Neural progenitor cell (in vitro differentiated cells): ENCODE data around the gene CD248. TPM values are rescaled to one million over a fixed set of nuclear protein-coding genes. Genes with fewer than 3 reads are reported as not detected.

Experiments
- DNase-seq: peaks from one replicate; pipeline ENCODE4 v3.0.0-alpha.2; 2016; ENCODE audit warnings: low spot score
- H2AFZ ChIP-seq: fragments of 200-600 bp; sonication (generic); replicated peaks from 2 replicates; pipeline ENCODE4 v1.6.1; 2016; ENCODE audit warnings: antibody characterized with exemption
- H3F3A ChIP-seq: fragments of 200-600 bp; sonication (generic); 2 replicates; pipeline ENCODE4 v1.6.1; 2016; ENCODE audit warnings: antibody characterized with exemption, low read depth
- H3K27ac ChIP-seq: fragments of 200-600 bp; sonication (generic); 2 replicates; pipeline ENCODE4 v1.5.1; 2016; ENCODE audit warnings: mild to moderate bottlenecking
- H3K27me3 ChIP-seq: fragments of 200-600 bp; sonication (generic); 2 replicates; pipeline ENCODE4 v1.6.1; 2016; ENCODE audit warnings: mild to moderate bottlenecking, moderate library complexity
- H3K36me3 ChIP-seq: fragments of 200-600 bp; sonication (generic); 2 replicates; pipeline ENCODE4 v1.5.1; 2016
- H3K4me1 ChIP-seq: fragments of 200-600 bp; sonication (generic); 2 replicates; pipeline ENCODE4 v1.6.1; 2016; ENCODE audit warnings: mixed run types
- H3K4me2 ChIP-seq: fragments of 200-600 bp; sonication (generic); 2 replicates; pipeline ENCODE4 v1.6.1; 2016
- H3K4me3 ChIP-seq: fragments of 200-600 bp; sonication (generic); 2 replicates; pipeline ENCODE4 v1.5.1; 2016
- H3K79me2 ChIP-seq: fragments of 200-600 bp; sonication (generic); 2 replicates; pipeline ENCODE4 v1.6.1; 2016; ENCODE audit warnings: low read depth
- H3K9ac ChIP-seq: fragments of 200-600 bp; sonication (generic); 2 replicates; pipeline ENCODE4 v1.6.1; 2016
- H3K9me3 ChIP-seq: fragments of 200-600 bp; sonication (generic); 2 replicates; pipeline ENCODE4 v1.5.1; 2016; ENCODE audit warnings: low read depth
- H4K20me1 ChIP-seq: fragments of 200-600 bp; sonication (generic); 2 replicates; pipeline ENCODE4 v1.6.1; 2016; ENCODE audit warnings: low read depth
- H3K27ac Mint-ChIP-seq: 3 replicates; pipeline ENCODE4 v1.8.0; 2021; ENCODE audit warnings: mixed read lengths
- H3K27me3 Mint-ChIP-seq: 2 replicates; pipeline ENCODE4 v1.8.0; 2022; ENCODE audit warnings: low read depth, mild to moderate bottlenecking, inconsistent platforms, moderate library complexity, mixed read lengths; ENCODE audit not compliant: insufficient read depth
- H3K36me3 Mint-ChIP-seq: 3 replicates; pipeline ENCODE4 v1.8.0; 2021; ENCODE audit warnings: mixed read lengths
- H3K4me1 Mint-ChIP-seq: 3 replicates; pipeline ENCODE4 v1.8.0; 2021; ENCODE audit warnings: mixed read lengths
- H3K4me3 Mint-ChIP-seq: 3 replicates; pipeline ENCODE4 v1.8.0; 2021; ENCODE audit warnings: mild to moderate bottlenecking, moderate library complexity, mixed read lengths
- H3K9me3 Mint-ChIP-seq: 3 replicates; pipeline ENCODE4 v1.8.0; 2020; ENCODE audit warnings: mixed read lengths
- EZH2 ChIP-seq: fragments of 200-600 bp; sonication (generic); IDR thresholded peaks from 2 replicates; pipeline ENCODE4 v1.6.1; 2017; ENCODE audit warnings: antibody characterized with exemption, mild to moderate bottlenecking, moderate library complexity
- EZH2phosphoT487 ChIP-seq: fragments of 200-600 bp; sonication (generic); IDR thresholded peaks from 2 replicates; pipeline ENCODE4 v1.6.1; 2017; ENCODE audit warnings: antibody characterized with exemption
- total RNA-seq: library from RNA; depleted of rRNA; stranded (reverse); fragments of >200 nt; gene quantifications from 2 replicates; pipeline ENCODE4 v1.2.3, GENCODE V29; 2015; ENCODE audit warnings: low replicate concordance
- TF ChIP-seq, protein P1 (sequence below): fragments of 200-600 bp; sonication (generic); IDR thresholded peaks from 2 replicates; pipeline ENCODE4 v1.5.1; 2017; ENCODE audit warnings: antibody characterized with exemption, mild to moderate bottlenecking

Gene CD248, protein sequence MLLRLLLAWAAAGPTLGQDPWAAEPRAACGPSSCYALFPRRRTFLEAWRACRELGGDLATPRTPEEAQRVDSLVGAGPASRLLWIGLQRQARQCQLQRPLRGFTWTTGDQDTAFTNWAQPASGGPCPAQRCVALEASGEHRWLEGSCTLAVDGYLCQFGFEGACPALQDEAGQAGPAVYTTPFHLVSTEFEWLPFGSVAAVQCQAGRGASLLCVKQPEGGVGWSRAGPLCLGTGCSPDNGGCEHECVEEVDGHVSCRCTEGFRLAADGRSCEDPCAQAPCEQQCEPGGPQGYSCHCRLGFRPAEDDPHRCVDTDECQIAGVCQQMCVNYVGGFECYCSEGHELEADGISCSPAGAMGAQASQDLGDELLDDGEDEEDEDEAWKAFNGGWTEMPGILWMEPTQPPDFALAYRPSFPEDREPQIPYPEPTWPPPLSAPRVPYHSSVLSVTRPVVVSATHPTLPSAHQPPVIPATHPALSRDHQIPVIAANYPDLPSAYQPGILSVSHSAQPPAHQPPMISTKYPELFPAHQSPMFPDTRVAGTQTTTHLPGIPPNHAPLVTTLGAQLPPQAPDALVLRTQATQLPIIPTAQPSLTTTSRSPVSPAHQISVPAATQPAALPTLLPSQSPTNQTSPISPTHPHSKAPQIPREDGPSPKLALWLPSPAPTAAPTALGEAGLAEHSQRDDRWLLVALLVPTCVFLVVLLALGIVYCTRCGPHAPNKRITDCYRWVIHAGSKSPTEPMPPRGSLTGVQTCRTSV
- total RNA-seq, result 0.62 and 0.99 TPM in 2 replicates

DNA sequence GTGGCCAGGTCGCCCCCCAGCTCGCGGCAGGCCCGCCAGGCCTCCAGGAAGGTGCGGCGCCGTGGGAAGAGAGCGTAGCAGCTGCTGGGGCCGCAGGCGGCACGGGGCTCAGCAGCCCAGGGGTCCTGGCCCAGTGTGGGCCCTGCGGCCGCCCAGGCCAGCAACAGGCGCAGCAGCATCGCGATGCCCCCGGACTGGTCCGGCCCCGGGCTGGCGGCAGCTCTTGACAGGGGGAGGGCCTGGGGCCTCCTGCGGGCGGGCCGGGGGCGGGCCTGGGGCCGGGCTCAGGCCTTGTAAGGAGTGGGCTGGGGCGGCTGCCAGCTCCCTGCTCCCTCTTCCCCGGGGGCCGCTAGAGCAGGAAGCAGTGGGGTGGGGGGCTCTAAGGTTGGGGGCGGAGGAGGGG is at the start of gene CD248:
CD248 (minus strand) TSS at position 196 of the 403 bp plus-strand sequence; CDS start at position 179, 17 bp downstream.
- peak within 1 kb of the TSS; percentile 45 for H3K4me2 ChIP-seq
- no peak within 1 kb of the TSS for H3K9ac ChIP-seq
- no peaks in the 10 kb centered on the region for H3K36me3 Mint-ChIP-seq
- H3K79me2 ChIP-seq, result no peaks in the 10 kb centered on the region
- no peak for TF ChIP-seq EZH2phosphoT487
- TF ChIP-seq EZH2, result no peak
- TF ChIP-seq, protein P1, sequence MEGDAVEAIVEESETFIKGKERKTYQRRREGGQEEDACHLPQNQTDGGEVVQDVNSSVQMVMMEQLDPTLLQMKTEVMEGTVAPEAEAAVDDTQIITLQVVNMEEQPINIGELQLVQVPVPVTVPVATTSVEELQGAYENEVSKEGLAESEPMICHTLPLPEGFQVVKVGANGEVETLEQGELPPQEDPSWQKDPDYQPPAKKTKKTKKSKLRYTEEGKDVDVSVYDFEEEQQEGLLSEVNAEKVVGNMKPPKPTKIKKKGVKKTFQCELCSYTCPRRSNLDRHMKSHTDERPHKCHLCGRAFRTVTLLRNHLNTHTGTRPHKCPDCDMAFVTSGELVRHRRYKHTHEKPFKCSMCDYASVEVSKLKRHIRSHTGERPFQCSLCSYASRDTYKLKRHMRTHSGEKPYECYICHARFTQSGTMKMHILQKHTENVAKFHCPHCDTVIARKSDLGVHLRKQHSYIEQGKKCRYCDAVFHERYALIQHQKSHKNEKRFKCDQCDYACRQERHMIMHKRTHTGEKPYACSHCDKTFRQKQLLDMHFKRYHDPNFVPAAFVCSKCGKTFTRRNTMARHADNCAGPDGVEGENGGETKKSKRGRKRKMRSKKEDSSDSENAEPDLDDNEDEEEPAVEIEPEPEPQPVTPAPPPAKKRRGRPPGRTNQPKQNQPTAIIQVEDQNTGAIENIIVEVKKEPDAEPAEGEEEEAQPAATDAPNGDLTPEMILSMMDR, result no peak
- peak; percentile 68 for DNase-seq
- peaks cover 28% of the 10 kb centered on the region for H3K4me1 ChIP-seq
- peak within 1 kb of the TSS; percentile 45 for H2AFZ ChIP-seq
- H3K27me3 ChIP-seq, result peaks cover 9% of the 10 kb centered on the region
- H3K27me3 Mint-ChIP-seq, result peaks cover 15% of the 10 kb centered on the region
- peak within 1 kb of the TSS; percentile 97 for H3K27ac Mint-ChIP-seq
- H3K4me3 ChIP-seq, result no peak within 1 kb of the TSS
- peaks cover 43% of the 10 kb centered on the region for H3K4me1 Mint-ChIP-seq
- H3K9me3 ChIP-seq, result no peaks in the 10 kb centered on the region
- no peak within 1 kb of the TSS for H3K27ac ChIP-seq
- H3F3A ChIP-seq, result peaks cover 23% of the 10 kb centered on the region
- H4K20me1 ChIP-seq, result no peaks in the 10 kb centered on the region
- peaks cover 12% of the 10 kb centered on the region for H3K9me3 Mint-ChIP-seq
- peak within 1 kb of the TSS; percentile 76 for H3K4me3 Mint-ChIP-seq
- no peaks in the 10 kb centered on the region for H3K36me3 ChIP-seq

DNA sequence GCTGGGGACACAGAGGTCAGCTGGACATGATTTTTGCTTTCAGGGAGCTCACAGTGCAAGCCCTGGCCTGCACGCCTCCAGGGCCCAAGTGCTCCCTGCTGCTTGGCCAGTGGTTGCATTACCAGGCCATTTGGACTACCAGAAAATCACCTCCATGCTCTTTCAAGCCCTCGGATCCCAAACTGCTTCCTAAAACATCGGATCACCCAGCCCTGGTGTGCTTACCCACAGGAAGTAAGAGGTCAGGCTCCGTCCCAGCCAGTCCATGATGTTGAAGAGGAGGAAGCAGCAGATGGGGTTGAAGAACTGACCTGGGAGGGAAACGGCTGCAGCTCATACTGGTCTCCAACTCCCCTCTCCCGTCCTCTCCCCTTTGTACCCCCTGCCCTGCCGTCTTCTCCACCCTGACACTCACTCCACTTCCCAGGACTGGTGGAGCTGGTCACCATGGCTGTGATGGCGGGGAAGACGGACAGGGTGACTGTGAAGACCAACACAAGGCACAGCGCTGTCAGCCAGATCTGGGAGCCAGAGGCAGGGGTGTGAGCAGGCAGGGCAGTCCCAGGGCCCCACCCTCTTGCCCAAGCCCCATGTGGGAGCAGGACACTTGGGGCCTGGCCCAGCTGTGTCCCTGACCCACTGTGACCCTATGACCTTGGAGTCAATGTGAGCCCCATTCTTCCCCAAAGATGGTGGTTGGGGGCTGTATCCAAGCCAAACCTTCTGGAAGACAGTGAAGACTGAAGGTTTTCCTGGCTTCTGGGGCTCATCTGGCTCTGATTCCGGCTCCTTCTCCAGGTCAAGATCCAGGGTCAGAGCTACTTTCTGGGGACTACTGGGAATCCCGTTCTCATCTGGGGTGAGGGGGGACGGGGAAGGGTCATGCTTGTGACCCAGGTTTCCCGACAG is 49.1 kb upstream of the CD248 start:
- Histone ChIP-seq H3K27ac (no peak overlapping the region), H3K79me2 (peaks cover 17% of the 10 kb centered on the region), H3K4me3 (no peak overlapping the region), H3K4me2 (no peak overlapping the region), H3K36me3 (no peaks in the 10 kb centered on the region), H4K20me1 (peaks cover 11% of the 10 kb centered on the region), H3F3A (peaks cover 65% of the 10 kb centered on the region), H3K27me3 (no peaks in the 10 kb centered on the region), H3K4me1 (no peaks in the 10 kb centered on the region), H3K9me3 (no peaks in the 10 kb centered on the region), H2AFZ (no peak overlapping the region), H3K9ac (no peak overlapping the region)
- H3K27ac Mint-ChIP-seq, result peak overlapping the region; percentile 46
- H3K36me3 Mint-ChIP-seq, result peaks cover 14% of the 10 kb centered on the region
- H3K4me1 Mint-ChIP-seq, result peaks cover 13% of the 10 kb centered on the region
- peaks cover 14% of the 10 kb centered on the region for H3K27me3 Mint-ChIP-seq
- no peak for DNase-seq
- no peak overlapping the region for H3K4me3 Mint-ChIP-seq
- no peaks in the 10 kb centered on the region for H3K9me3 Mint-ChIP-seq
- TF ChIP-seq EZH2 (no peak), EZH2phosphoT487 (no peak)
- TF ChIP-seq, protein P1, result no peak

DNA sequence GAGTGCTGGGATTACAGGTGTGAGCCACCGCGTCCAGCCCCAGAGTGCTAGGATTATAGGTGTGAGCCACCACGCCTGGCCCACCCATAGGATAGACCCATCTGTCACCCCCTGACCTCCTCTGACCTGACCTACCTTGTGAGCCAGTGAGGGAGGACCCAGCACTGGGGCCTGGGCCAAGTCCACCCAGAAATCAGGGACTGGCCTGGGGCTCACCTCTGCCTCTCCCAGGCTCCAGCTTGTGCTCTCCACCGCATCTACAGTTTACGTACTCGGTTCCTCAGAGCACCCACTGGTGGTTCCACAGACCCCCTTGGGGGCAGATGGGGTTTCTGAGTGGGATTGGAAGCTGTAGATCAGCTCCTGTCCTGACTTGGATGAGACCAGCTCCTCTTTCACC is 48.3 kb upstream of the CD248 start:
- no peak overlapping the region for H3K4me3 ChIP-seq
- peaks cover 9% of the 10 kb centered on the region for H3K79me2 ChIP-seq
- Mint-ChIP-seq H3K27me3 (peaks cover 14% of the 10 kb centered on the region), H3K9me3 (no peaks in the 10 kb centered on the region), H3K4me1 (peaks cover 7% of the 10 kb centered on the region), H3K27ac (peak overlapping the region; percentile 46), H3K4me3 (no peak overlapping the region), H3K36me3 (peaks cover 13% of the 10 kb centered on the region)
- H3K9me3 ChIP-seq, result no peaks in the 10 kb centered on the region
- no peak overlapping the region for H3K9ac ChIP-seq
- H4K20me1 ChIP-seq, result peaks cover 9% of the 10 kb centered on the region
- no peak overlapping the region for H3K27ac ChIP-seq
- peaks cover 64% of the 10 kb centered on the region for H3F3A ChIP-seq
- H3K27me3 ChIP-seq, result no peaks in the 10 kb centered on the region
- no peak for DNase-seq
- H3K4me2 ChIP-seq, result no peak overlapping the region
- H3K4me1 ChIP-seq, result no peaks in the 10 kb centered on the region
- H3K36me3 ChIP-seq, result no peaks in the 10 kb centered on the region
- H2AFZ ChIP-seq, result no peak overlapping the region
- TF ChIP-seq EZH2 (no peak), EZH2phosphoT487 (no peak)
- TF ChIP-seq, protein P1, result no peak
